BJ (cell line): ENCODE data around the gene DENND2A. TPM values are rescaled to one million over a fixed set of nuclear protein-coding genes. Genes with fewer than 3 reads are reported as not detected.
A peak's percentile ranks its signal among the peaks of the same experiment; 100 is the strongest.

ENCODE experiments used
- CTCF ChIA-PET: fragments of 350-600 bp; formaldehyde crosslinking; extraction: SDS; loops from one replicate; lab custom pipeline; 2021; ENCODE audit warnings: antibody characterized with exemption, inconsistent platforms; lab: Yijun Ruan, JAX
- POLR2A ChIA-PET: fragments of 300-600 bp; sonication (Branson Sonifier 250); formaldehyde crosslinking; extraction: SDS; loops from one replicate; lab custom pipeline; 2021; ENCODE audit warnings: antibody characterized with exemption; lab: Charles Lee
- DNase-seq: peaks from one replicate; pipeline ENCODE4 v3.0.0-alpha.2; 2011; ENCODE audit warnings: low read depth
- H3K27me3 ChIP-seq: 2 replicates; pipeline ENCODE4 v1.6.0; 2011; ENCODE audit warnings: low read length; ENCODE audit not compliant: control insufficient read depth, insufficient read depth
- H3K36me3 ChIP-seq: 2 replicates; pipeline ENCODE4 v1.5.1; 2011; ENCODE audit warnings: low read length; ENCODE audit not compliant: control insufficient read depth, insufficient read depth
- H3K4me3 ChIP-seq: 2 replicates; pipeline ENCODE4 v1.5.1; 2011; ENCODE audit warnings: low read depth, mild to moderate bottlenecking, control low read depth, low read length
- CTCF ChIP-seq: IDR thresholded peaks from 2 replicates; pipeline ENCODE4 v1.5.1; 2011; ENCODE audit warnings: low read depth, mild to moderate bottlenecking, control low read depth, inconsistent platforms, low read length, moderate library complexity; ENCODE audit not compliant: insufficient read depth
- polyA plus RNA-seq: library from polyadenylated mRNA; depleted of rRNA; stranded (reverse); fragments of >200 nt; gene quantifications from 2 replicates; pipeline ENCODE4 v1.2.3, GENCODE V29; 2011

Gene DENND2A
- polyA plus RNA-seq, 1 experiment, result 3.3 TPM

GRCh38 chr7:140541513-140542227, 98.9 kb downstream of the DENND2A start:
- H3K4me3 ChIP-seq, result 0 out of 2 replicates have a peak overlapping the region, but pooled peaks have one; percentile 3
- no peak for DNase-seq
- H3K27me3 ChIP-seq, result no peaks in the 10 kb centered on the region
- no peaks in the 10 kb centered on the region for H3K36me3 ChIP-seq
- CTCF ChIA-PET, result interaction anchor here (1.3 kb wide), 1 partner anchor 65 kb away, joined by 4 read pairs; no protein-coding TSS in a partner anchor
- no peak for TF ChIP-seq CTCF
- POLR2A ChIA-PET, result interaction anchor here (0.5 to 0.7 kb wide), 2 partner anchors 55 to 101 kb away, joined by 4 to 12 read pairs; no protein-coding TSS in a partner anchor

GRCh38 chr7:140541176-140541512, 99.5 kb downstream of the DENND2A start:
- ChIA-PET POLR2A (no interaction called here), CTCF (interaction anchor here (1.3 kb wide), 1 partner anchor 65 kb away, joined by 4 read pairs; no protein-coding TSS in a partner anchor)
- Histone ChIP-seq H3K4me3 (no peak overlapping the region), H3K27me3 (no peaks in the 10 kb centered on the region), H3K36me3 (no peaks in the 10 kb centered on the region)
- no peak for DNase-seq
- TF ChIP-seq CTCF, result no peak

- POLR2A ChIA-PET, result no interaction called here
- TF ChIP-seq CTCF, result no peak
- no peaks in the 10 kb centered on the region for H3K36me3 ChIP-seq
- DNase-seq, result no peak
- CTCF ChIA-PET, result no interaction called here
- H3K4me3 ChIP-seq, result no peak overlapping the region
- H3K27me3 ChIP-seq, result no peaks in the 10 kb centered on the region
These were observed 100.4 kb downstream of the DENND2A start for GRCh38 chr7:140540136-140540777.

- ChIA-PET CTCF (interaction anchor here (0.7 to 1.4 kb wide), 2 partner anchors 17 to 114 kb away, joined by 3 to 5 read pairs; no protein-coding TSS in a partner anchor), POLR2A (no interaction called here)
- Histone ChIP-seq H3K36me3 (no peaks in the 10 kb centered on the region), H3K27me3 (no peaks in the 10 kb centered on the region), H3K4me3 (no peak overlapping the region)
- no peak for DNase-seq
- TF ChIP-seq CTCF, result no peak
These were observed 101.2 kb downstream of the DENND2A start for GRCh38 chr7:140539461-140539860.

- Histone ChIP-seq H3K36me3 (no peaks in the 10 kb centered on the region), H3K27me3 (no peaks in the 10 kb centered on the region), H3K4me3 (no peak overlapping the region)
- CTCF ChIA-PET, result interaction anchor here (0.8 to 2.1 kb wide), 2 partner anchors 17 to 115 kb away, joined by 4 to 5 read pairs; no protein-coding TSS in a partner anchor
- no peak for TF ChIP-seq CTCF
- no peak for DNase-seq
- POLR2A ChIA-PET, result no interaction called here
These were observed 102.7 kb downstream of the DENND2A start for GRCh38 chr7:140537750-140538482.
